Stimulated activated naive CD8-positive, alpha-beta T cell treated with anti-CD3 and anti-CD28 coated beads, Interleukin-15, Interleukin-2, amounts not matched to agents 100 ng/mL and 50 ng/mL, for 24 hours (primary cell): ENCODE measurements around the gene DHRSX.
"Not testable (repeated sequence)": the region's sequence is repeated elsewhere in the genome, so short reads cannot be mapped to it uniquely, and the experiment has no call there.

ENCODE experiments used
- H3K27ac Mint-ChIP-seq: one replicate; pipeline ENCODE4 v1.8.0; 2021; ENCODE audit warnings: mild to moderate bottlenecking, mixed read lengths
- H3K27me3 Mint-ChIP-seq: one replicate; pipeline ENCODE4 v1.8.0; 2021; ENCODE audit warnings: mixed read lengths
- H3K36me3 Mint-ChIP-seq: one replicate; pipeline ENCODE4 v1.8.0; 2021; ENCODE audit warnings: low read depth, mixed read lengths
- H3K4me1 Mint-ChIP-seq: one replicate; pipeline ENCODE4 v1.8.0; 2021; ENCODE audit warnings: low read depth, mixed read lengths
- H3K4me3 Mint-ChIP-seq: one replicate; pipeline ENCODE4 v1.8.0; 2021; ENCODE audit warnings: mild to moderate bottlenecking, mixed read lengths
- H3K9me3 Mint-ChIP-seq: one replicate; pipeline ENCODE4 v1.8.0; 2021; ENCODE audit warnings: mixed read lengths

DHRSX gene

GRCh38 chrX:2320580-2321327 lies 180.0 kb downstream of the DHRSX start:
- no peaks in the 10 kb centered on the region for H3K27me3 Mint-ChIP-seq
- peaks cover 12% of the 10 kb centered on the region for H3K9me3 Mint-ChIP-seq
- no peak overlapping the region for H3K27ac Mint-ChIP-seq
- no peak overlapping the region for H3K4me3 Mint-ChIP-seq
- H3K36me3 Mint-ChIP-seq: peaks cover 34% of the 10 kb centered on the region
- H3K4me1 Mint-ChIP-seq: no peaks in the 10 kb centered on the region

GRCh38 chrX:2320089-2320488 lies 180.7 kb downstream of the DHRSX start:
- Mint-ChIP-seq H3K9me3 (peaks cover 7% of the 10 kb centered on the region), H3K4me3 (no peak overlapping the region), H3K27ac (no peak overlapping the region), H3K36me3 (peaks cover 31% of the 10 kb centered on the region), H3K27me3 (no peaks in the 10 kb centered on the region), H3K4me1 (no peaks in the 10 kb centered on the region)

DNA sequence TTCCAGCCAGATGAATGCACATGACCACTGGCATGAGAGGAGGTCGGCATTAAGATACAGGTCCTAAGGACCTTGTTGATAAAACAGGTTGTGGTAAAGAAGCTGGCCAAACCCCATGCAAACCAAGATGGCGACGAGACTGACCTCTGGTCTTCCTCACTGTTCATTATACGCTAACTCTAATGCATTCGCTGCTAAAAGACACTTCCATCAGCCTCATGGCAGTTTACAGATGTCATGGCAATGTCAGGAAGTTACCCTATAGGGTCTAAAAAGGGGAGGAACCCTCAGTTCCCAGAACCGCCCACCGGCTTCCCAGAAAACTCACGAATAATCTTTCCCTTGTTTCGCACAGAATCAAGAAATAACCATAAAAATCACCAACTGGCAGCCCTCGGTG lies 182.4 kb downstream of the DHRSX start:
- Mint-ChIP-seq H3K4me1 (no peaks in the 10 kb centered on the region), H3K27me3 (no peaks in the 10 kb centered on the region), H3K36me3 (peaks cover 24% of the 10 kb centered on the region), H3K4me3 (no peak overlapping the region), H3K9me3 (peaks cover 4% of the 10 kb centered on the region), H3K27ac (no peak overlapping the region)

DNA sequence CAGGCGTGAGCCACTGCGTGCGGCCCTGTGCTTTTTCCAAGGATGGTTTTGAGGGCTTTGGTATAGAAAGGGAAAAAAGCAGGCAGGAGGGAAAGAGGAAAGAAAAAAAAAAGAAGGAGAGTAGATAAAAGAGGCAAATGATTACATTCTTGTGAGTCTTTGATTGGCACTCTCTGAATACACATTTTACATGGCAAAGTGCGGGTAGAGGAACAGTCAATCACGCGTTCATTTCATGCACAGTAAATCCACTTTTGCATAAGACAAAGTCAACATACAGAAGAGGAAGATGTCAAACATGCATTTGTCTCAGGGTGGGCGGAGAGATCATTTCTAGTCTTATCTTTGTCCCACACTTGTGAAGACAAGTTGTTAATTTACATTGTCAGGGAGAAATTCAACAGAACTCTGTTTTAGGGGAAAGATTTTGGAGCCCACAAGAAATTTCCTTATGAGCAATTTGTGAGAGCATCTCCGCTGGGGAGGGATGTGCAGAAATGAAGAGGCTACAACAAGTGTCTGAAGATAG lies 183.2 kb downstream of the DHRSX start:
- no peak overlapping the region for H3K27ac Mint-ChIP-seq
- H3K36me3 Mint-ChIP-seq: peaks cover 16% of the 10 kb centered on the region
- H3K27me3 Mint-ChIP-seq: no peaks in the 10 kb centered on the region
- no peaks in the 10 kb centered on the region for H3K4me1 Mint-ChIP-seq
- H3K9me3 Mint-ChIP-seq: peaks cover 4% of the 10 kb centered on the region
- H3K4me3 Mint-ChIP-seq: no peak overlapping the region

GRCh38 chrX:2316534-2316933 lies 184.2 kb downstream of the DHRSX start:
- no peak overlapping the region for H3K27ac Mint-ChIP-seq
- H3K4me1 Mint-ChIP-seq: no peaks in the 10 kb centered on the region
- no peak overlapping the region for H3K4me3 Mint-ChIP-seq
- no peaks in the 10 kb centered on the region for H3K27me3 Mint-ChIP-seq
- peaks cover 24% of the 10 kb centered on the region for H3K36me3 Mint-ChIP-seq
- H3K9me3 Mint-ChIP-seq: peaks cover under 1% of the 10 kb centered on the region

DNA sequence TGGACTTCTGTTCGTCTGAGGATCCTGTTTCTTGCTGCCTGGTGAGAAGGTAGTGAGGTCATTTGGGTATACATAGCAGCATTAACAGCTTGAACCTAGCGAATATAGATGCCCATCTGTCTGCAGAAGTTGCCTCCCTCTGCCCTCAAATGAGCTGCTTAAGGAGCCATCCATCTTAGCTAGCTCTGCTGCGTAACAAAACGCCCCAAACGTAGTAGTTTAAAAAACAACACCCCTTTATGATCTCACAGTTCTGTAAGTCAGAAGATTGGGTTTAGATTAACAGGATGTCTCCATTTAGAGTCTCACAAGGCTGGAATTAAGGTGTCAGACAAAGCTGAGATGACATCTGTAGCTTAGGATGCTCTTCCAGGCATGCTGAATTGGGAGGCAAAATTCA lies 185.3 kb downstream of the DHRSX start:
- Mint-ChIP-seq H3K9me3 (peaks cover 4% of the 10 kb centered on the region), H3K27ac (no peak overlapping the region), H3K27me3 (no peaks in the 10 kb centered on the region), H3K4me1 (no peaks in the 10 kb centered on the region), H3K36me3 (peaks cover 29% of the 10 kb centered on the region), H3K4me3 (no peak overlapping the region)

- Mint-ChIP-seq H3K27me3 (no peaks in the 10 kb centered on the region), H3K4me3 (no peak overlapping the region), H3K4me1 (no peaks in the 10 kb centered on the region), H3K27ac (no peak overlapping the region), H3K9me3 (peaks cover 4% of the 10 kb centered on the region), H3K36me3 (peaks cover 31% of the 10 kb centered on the region)
Observed at GRCh38 chrX:2314831-2315365, 185.9 kb downstream of the DHRSX start.

GRCh38 chrX:2313864-2314640 lies 186.7 kb downstream of the DHRSX start:
- Mint-ChIP-seq H3K27ac (no peak overlapping the region), H3K4me3 (no peak overlapping the region), H3K36me3 (peaks cover 33% of the 10 kb centered on the region), H3K9me3 (peaks cover 4% of the 10 kb centered on the region), H3K27me3 (no peaks in the 10 kb centered on the region), H3K4me1 (no peaks in the 10 kb centered on the region)

DNA sequence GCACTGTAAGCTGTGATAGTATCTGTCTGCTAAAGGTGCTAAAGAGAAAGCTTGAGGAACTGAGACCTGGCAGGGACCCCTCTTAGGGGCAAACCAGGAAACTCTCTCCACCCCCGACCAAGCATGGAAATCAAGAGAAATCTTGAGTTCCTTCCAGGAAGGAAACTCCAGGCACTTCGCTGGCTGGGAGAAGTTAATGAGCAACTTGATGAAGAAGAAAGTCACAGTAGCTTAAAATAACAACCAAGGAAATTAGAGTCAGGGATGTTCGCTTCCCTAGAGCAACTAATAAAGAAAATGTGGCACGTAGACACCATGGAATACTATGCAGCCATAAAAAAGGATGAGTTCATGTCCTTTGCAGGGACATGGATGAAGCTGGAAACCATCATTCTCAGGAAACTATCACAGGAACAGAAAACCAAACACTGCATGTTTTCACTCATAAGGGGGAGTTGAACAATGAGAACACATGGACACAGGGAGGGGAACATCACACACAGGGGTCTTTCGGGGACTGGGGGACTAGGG lies 188.7 kb downstream of the DHRSX start:
- not testable (repeated sequence) for H3K9me3 Mint-ChIP-seq, H3K4me1 Mint-ChIP-seq, H3K27ac Mint-ChIP-seq, H3K27me3 Mint-ChIP-seq, H3K4me3 Mint-ChIP-seq
- peaks cover 30% of the 10 kb centered on the region for H3K36me3 Mint-ChIP-seq

GRCh38 chrX:2311501-2311900 lies 189.3 kb downstream of the DHRSX start:
- Mint-ChIP-seq H3K36me3 (peaks cover 36% of the 10 kb centered on the region), H3K27me3 (no peaks in the 10 kb centered on the region), H3K9me3 (peaks cover 4% of the 10 kb centered on the region), H3K27ac (no peak overlapping the region), H3K4me3 (no peak overlapping the region), H3K4me1 (no peaks in the 10 kb centered on the region)

GRCh38 chrX:2301901-2302300 lies 198.9 kb downstream of the DHRSX start:
- Mint-ChIP-seq H3K4me1 (no peaks in the 10 kb centered on the region), H3K4me3 (no peak overlapping the region), H3K27ac (no peak overlapping the region), H3K27me3 (no peaks in the 10 kb centered on the region), H3K36me3 (peaks cover 51% of the 10 kb centered on the region), H3K9me3 (peaks cover 10% of the 10 kb centered on the region)

- Mint-ChIP-seq H3K27me3 (no peaks in the 10 kb centered on the region), H3K4me3 (no peak overlapping the region), H3K27ac (no peak overlapping the region), H3K4me1 (no peaks in the 10 kb centered on the region), H3K9me3 (peaks cover 10% of the 10 kb centered on the region), H3K36me3 (peaks cover 31% of the 10 kb centered on the region)
Observed at GRCh38 chrX:2299871-2300270, 200.9 kb downstream of the DHRSX start.

- no peaks in the 10 kb centered on the region for H3K4me1 Mint-ChIP-seq
- no peaks in the 10 kb centered on the region for H3K27me3 Mint-ChIP-seq
- no peak overlapping the region for H3K27ac Mint-ChIP-seq
- no peak overlapping the region for H3K4me3 Mint-ChIP-seq
- peaks cover 53% of the 10 kb centered on the region for H3K36me3 Mint-ChIP-seq
- peaks cover 7% of the 10 kb centered on the region for H3K9me3 Mint-ChIP-seq
Observed at GRCh38 chrX:2286731-2287130, 214.0 kb downstream of the DHRSX start.

GRCh38 chrX:2284601-2285000 lies 216.2 kb downstream of the DHRSX start:
- Mint-ChIP-seq H3K4me1 (no peaks in the 10 kb centered on the region), H3K27ac (no peak overlapping the region), H3K36me3 (peaks cover 34% of the 10 kb centered on the region), H3K4me3 (no peak overlapping the region), H3K9me3 (peaks cover 7% of the 10 kb centered on the region), H3K27me3 (no peaks in the 10 kb centered on the region)

GRCh38 chrX:2284133-2284532 lies 216.6 kb downstream of the DHRSX start:
- Mint-ChIP-seq H3K9me3 (peaks cover 7% of the 10 kb centered on the region), H3K4me3 (no peak overlapping the region), H3K4me1 (no peaks in the 10 kb centered on the region), H3K27me3 (no peaks in the 10 kb centered on the region), H3K27ac (no peak overlapping the region), H3K36me3 (peaks cover 30% of the 10 kb centered on the region)
